Liver (tissue), 3 donors: ENCODE data around the gene SNRK.

Experiments
- ATF3 ChIP-seq: IDR thresholded peaks from 2 replicates; pipeline ENCODE4 v1.6.1; 2016; ENCODE audit warnings: antibody characterized with exemption
- CTCF ChIP-seq: fragments of 150-350 bp; IDR thresholded peaks from 2 replicates; pipeline ENCODE4 v1.5.1; 2017; ENCODE audit warnings: improper control_type of control experiment, low read depth, low read length; ENCODE audit not compliant: missing input control
- JUND ChIP-seq, 2 donors: IDR thresholded peaks; 2 replicates each; pipeline ENCODE4 v1.6.1; 2016; ENCODE audit warnings: antibody characterized with exemption in 2 of 2
- NR2F2 ChIP-seq: IDR thresholded peaks from 2 replicates; pipeline ENCODE4 v1.6.1; 2016; ENCODE audit warnings: antibody characterized with exemption
- RAD21 ChIP-seq, 2 donors: IDR thresholded peaks; 2 replicates each; pipeline ENCODE4 v1.6.1; 2016; ENCODE audit warnings: antibody characterized with exemption in 2 of 2, mild to moderate bottlenecking in 2 of 2
- RXRA ChIP-seq, 2 donors: IDR thresholded peaks; 2 replicates each; pipeline ENCODE4 v1.6.1; 2017 to 2018; ENCODE audit warnings: antibody characterized with exemption in 2 of 2, mild to moderate bottlenecking in 1 of 2
- SP1 ChIP-seq: IDR thresholded peaks from 2 replicates; pipeline ENCODE4 v1.6.1; 2018; ENCODE audit warnings: antibody characterized with exemption, mild to moderate bottlenecking
- TAF1 ChIP-seq: conservative IDR thresholded peaks from 2 replicates; pipeline ENCODE4 v1.6.1; 2016; ENCODE audit warnings: antibody characterized with exemption, mild to moderate bottlenecking
- YY1 ChIP-seq: IDR thresholded peaks from 2 replicates; pipeline ENCODE4 v1.6.1; 2016; ENCODE audit warnings: antibody characterized with exemption, mild to moderate bottlenecking
- TF ChIP-seq, protein P1 (sequence below): IDR thresholded peaks from 2 replicates; pipeline ENCODE4 v1.6.1; 2016; ENCODE audit warnings: antibody characterized with exemption, mild to moderate bottlenecking
- TF ChIP-seq, protein P2 (sequence below): IDR thresholded peaks from 2 replicates; pipeline ENCODE4 v1.6.1; 2016; ENCODE audit warnings: antibody characterized with exemption
- donor health status: healthy.
- donor health status: healthy.

- TF ChIP-seq ATF3 (no peak), CTCF (no peak), TAF1 (no peak), YY1 (no peak), RAD21 (IDR thresholded peaks at IDR 0.05) (no peak), RXRA (IDR thresholded peaks at IDR 0.05) (no peak), SP1 (no peak), NR2F2 (no peak), JUND (IDR thresholded peaks at IDR 0.05) (no peak)
- TF ChIP-seq, protein P1, sequence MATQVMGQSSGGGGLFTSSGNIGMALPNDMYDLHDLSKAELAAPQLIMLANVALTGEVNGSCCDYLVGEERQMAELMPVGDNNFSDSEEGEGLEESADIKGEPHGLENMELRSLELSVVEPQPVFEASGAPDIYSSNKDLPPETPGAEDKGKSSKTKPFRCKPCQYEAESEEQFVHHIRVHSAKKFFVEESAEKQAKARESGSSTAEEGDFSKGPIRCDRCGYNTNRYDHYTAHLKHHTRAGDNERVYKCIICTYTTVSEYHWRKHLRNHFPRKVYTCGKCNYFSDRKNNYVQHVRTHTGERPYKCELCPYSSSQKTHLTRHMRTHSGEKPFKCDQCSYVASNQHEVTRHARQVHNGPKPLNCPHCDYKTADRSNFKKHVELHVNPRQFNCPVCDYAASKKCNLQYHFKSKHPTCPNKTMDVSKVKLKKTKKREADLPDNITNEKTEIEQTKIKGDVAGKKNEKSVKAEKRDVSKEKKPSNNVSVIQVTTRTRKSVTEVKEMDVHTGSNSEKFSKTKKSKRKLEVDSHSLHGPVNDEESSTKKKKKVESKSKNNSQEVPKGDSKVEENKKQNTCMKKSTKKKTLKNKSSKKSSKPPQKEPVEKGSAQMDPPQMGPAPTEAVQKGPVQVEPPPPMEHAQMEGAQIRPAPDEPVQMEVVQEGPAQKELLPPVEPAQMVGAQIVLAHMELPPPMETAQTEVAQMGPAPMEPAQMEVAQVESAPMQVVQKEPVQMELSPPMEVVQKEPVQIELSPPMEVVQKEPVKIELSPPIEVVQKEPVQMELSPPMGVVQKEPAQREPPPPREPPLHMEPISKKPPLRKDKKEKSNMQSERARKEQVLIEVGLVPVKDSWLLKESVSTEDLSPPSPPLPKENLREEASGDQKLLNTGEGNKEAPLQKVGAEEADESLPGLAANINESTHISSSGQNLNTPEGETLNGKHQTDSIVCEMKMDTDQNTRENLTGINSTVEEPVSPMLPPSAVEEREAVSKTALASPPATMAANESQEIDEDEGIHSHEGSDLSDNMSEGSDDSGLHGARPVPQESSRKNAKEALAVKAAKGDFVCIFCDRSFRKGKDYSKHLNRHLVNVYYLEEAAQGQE: no peak
- TF ChIP-seq, protein P2, sequence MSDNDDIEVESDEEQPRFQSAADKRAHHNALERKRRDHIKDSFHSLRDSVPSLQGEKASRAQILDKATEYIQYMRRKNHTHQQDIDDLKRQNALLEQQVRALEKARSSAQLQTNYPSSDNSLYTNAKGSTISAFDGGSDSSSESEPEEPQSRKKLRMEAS: no peak
Observed at GRCh38 chr3:43348350-43348749, 62.0 kb downstream of the SNRK start.
